ENCODE data around the gene SETD4. TPM values are rescaled to one million over a fixed set of nuclear protein-coding genes. Genes with fewer than 3 reads are reported as not detected.

The SETD4 gene
- total RNA-seq, 1 experiment from 2014 or later = 22.7 TPM

- ChIA-PET CTCF (interaction anchor here (0.8 to 1.6 kb wide), 4 partner anchors 9 to 1283 kb away, joined by 3 to 5 read pairs (median 3); no protein-coding TSS in a partner anchor), RAD21 (ENCODE audit: low non-redundant PET in 1 of 2, low total read pairs in 2 of 2, uncharacterized antibody in 2 of 2, unreplicated experiment in 2 of 2) (interaction anchor here (0.5 to 1.2 kb wide), 2 partner anchors 87 to 188 kb away, joined by 4 to 9 read pairs; no protein-coding TSS in a partner anchor), POLR2A (no interaction called here)
- H4K20me1 ChIP-seq (ENCODE audit: insufficient read depth) = no peaks in the 10 kb centered on the region
- peak; percentile 98 for ATAC-seq
- no TSS peak for BruUV-seq (replicated peaks)
- no peak overlapping the region for H3K9ac ChIP-seq (ENCODE audit: low read length)
- H3K4me1 ChIP-seq (ENCODE audit: control insufficient read depth in 1 of 2, insufficient read depth in 2 of 2, low read length in 2 of 2) = peaks cover 0 to 2% of the 10 kb centered on the region in 2 experiments; a peak in 1 of 4 replicates
- H3K4me2 ChIP-seq (ENCODE audit: low read length) = no peak overlapping the region
- no peaks in the 10 kb centered on the region for H3K9me3 ChIP-seq (ENCODE audit: control insufficient read depth in 1 of 2, insufficient read depth in 1 of 2, low read depth in 1 of 2, low read length in 2 of 2)
- H3K27me3 ChIP-seq (ENCODE audit: insufficient read depth, low read length) = no peaks in the 10 kb centered on the region
- peak; percentile 64 for DNase-seq (ENCODE audit: low read depth, low spot score)
- no peak overlapping the region for H3K4me3 ChIP-seq (replicated peaks in 1 of 2; ENCODE audit: low read depth in 1 of 2, low read length in 2 of 2)
- no peaks in the 10 kb centered on the region for H3K9me2 ChIP-seq (ENCODE audit: insufficient read depth)
- no peak overlapping the region for H2AFZ ChIP-seq (ENCODE audit: low read depth, low read length, poor library complexity, severe bottlenecking)
- no peaks in the 10 kb centered on the region for H3K79me2 ChIP-seq (ENCODE audit: insufficient read depth, low read length)
- H3K36me3 ChIP-seq (ENCODE audit: control insufficient read depth in 1 of 2, insufficient read depth in 2 of 2, low read length in 2 of 2) = no peaks in the 10 kb centered on the region
- H3K27ac ChIP-seq (ENCODE audit: low read depth, low read length) = no peak overlapping the region
- intact Hi-C loops (cut with micrococcal nuclease) = loop anchor here (1.0 to 10.0 kb wide), 4 partner anchors 188 to 1336 kb away; no protein-coding TSS in a partner anchor
- TF ChIP-seq EGR1 (IDR thresholded peaks at IDR 0.05; ENCODE audit: low read depth) (no peak), SRF (IDR thresholded peaks at IDR 0.05; ENCODE audit: low read depth) (no peak), YY1 (IDR thresholded peaks at IDR 0.05; ENCODE audit: extremely low read depth, insufficient replicate concordance, low read depth, low read length) (no peak), CEBPB (IDR thresholded peaks at IDR 0.05; ENCODE audit: low read depth) (no peak), REST (IDR thresholded peaks at IDR 0.05; ENCODE audit: low read depth) (no peak), ZNF274 (IDR thresholded peaks at IDR 0.05; ENCODE audit: low read depth, low read length) (no peak), CTCF (IDR thresholded peaks at IDR 0.05 in 2 of 3, conservative IDR thresholded peaks at IDR 0.05 in 1 of 3; ENCODE audit: borderline replicate concordance in 1 of 3, insufficient read depth in 1 of 3, low read depth in 2 of 3, low read length in 2 of 3) (peak; percentile 52 to 98 (median 94); a peak in 5 of 6 replicates), RAD21 (IDR thresholded peaks at IDR 0.05; ENCODE audit: low read depth) (peak; percentile 89)
Observed at GRCh38 chr21:36028127-36029069, 31.9 kb downstream of the SETD4 start.
